Astrocyte (in vitro differentiated cells and primary cell): ENCODE data around the gene LRG1. TPM values are rescaled to one million over a fixed set of nuclear protein-coding genes. Genes with fewer than 3 reads are reported as not detected.
A peak's percentile ranks its signal among the peaks of the same experiment; 100 is the strongest.

ENCODE experiments used
- DNase-seq: peaks from one replicate; pipeline ENCODE4 v3.0.0-alpha.2; 2010; ENCODE audit warnings: low read depth
- FAIRE-seq: peaks from 2 replicates; lab custom pipeline; 2011; peaks lifted over from hg19 to GRCh38; lab: Jason Lieb, UNC
- H2AFZ ChIP-seq: 2 replicates; pipeline ENCODE4 v1.6.0; 2012; ENCODE audit warnings: low read depth, low read length, inconsistent platforms
- H3K27ac ChIP-seq: 2 replicates; pipeline ENCODE4 v1.5.1; 2011; ENCODE audit warnings: low read depth, low read length, inconsistent platforms
- H3K27me3 ChIP-seq: 2 replicates; pipeline ENCODE4 v1.6.0; 2011; ENCODE audit warnings: low read length, inconsistent platforms; ENCODE audit not compliant: insufficient read depth
- H3K36me3 ChIP-seq: 2 replicates; pipeline ENCODE4 v1.5.1; 2011; ENCODE audit warnings: low read length, inconsistent platforms; ENCODE audit not compliant: insufficient read depth
- H3K4me1 ChIP-seq: 2 replicates; pipeline ENCODE4 v1.5.1; 2011; ENCODE audit warnings: low read length, inconsistent platforms; ENCODE audit not compliant: insufficient read depth
- H3K4me2 ChIP-seq: 2 replicates; pipeline ENCODE4 v1.6.0; 2012; ENCODE audit warnings: low read length, inconsistent platforms
- H3K4me3 ChIP-seq: 2 replicates; pipeline ENCODE4 v1.5.1; 2011; ENCODE audit warnings: low read depth, mild to moderate bottlenecking, low read length, inconsistent platforms; ENCODE audit not compliant: insufficient read depth
- H3K79me2 ChIP-seq: 2 replicates; pipeline ENCODE4 v1.6.0; 2012; ENCODE audit warnings: mild to moderate bottlenecking, low read length, inconsistent platforms; ENCODE audit not compliant: insufficient read depth
- H3K9ac ChIP-seq: 2 replicates; pipeline ENCODE4 v1.6.0; 2012; ENCODE audit warnings: mild to moderate bottlenecking, low read length, inconsistent platforms
- H3K9me3 ChIP-seq: 2 replicates; pipeline ENCODE4 v1.5.1; 2012; ENCODE audit warnings: low read depth, mild to moderate bottlenecking, low read length, inconsistent platforms; ENCODE audit not compliant: insufficient read depth
- H4K20me1 ChIP-seq: 2 replicates; pipeline ENCODE4 v1.6.0; 2012; ENCODE audit warnings: low read length, inconsistent platforms; ENCODE audit not compliant: insufficient read depth
- H3K27ac Mint-ChIP-seq: one replicate; pipeline ENCODE4 v1.8.0; 2021; ENCODE audit warnings: mild to moderate bottlenecking, mixed read lengths; ENCODE audit not compliant: unreplicated experiment
- H3K27me3 Mint-ChIP-seq: one replicate; pipeline ENCODE4 v1.8.0; 2021; ENCODE audit warnings: low read depth, mixed read lengths; ENCODE audit not compliant: unreplicated experiment
- H3K36me3 Mint-ChIP-seq: one replicate; pipeline ENCODE4 v1.8.0; 2021; ENCODE audit warnings: low read depth, mixed read lengths; ENCODE audit not compliant: unreplicated experiment
- H3K4me1 Mint-ChIP-seq: one replicate; pipeline ENCODE4 v1.8.0; 2021; ENCODE audit warnings: low read depth, mixed read lengths; ENCODE audit not compliant: unreplicated experiment
- H3K4me3 Mint-ChIP-seq: one replicate; pipeline ENCODE4 v1.8.0; 2021; ENCODE audit warnings: mild to moderate bottlenecking, moderate library complexity, mixed read lengths; ENCODE audit not compliant: unreplicated experiment
- H3K9me3 Mint-ChIP-seq: one replicate; pipeline ENCODE4 v1.8.0; 2021; ENCODE audit warnings: mild to moderate bottlenecking, mixed read lengths; ENCODE audit not compliant: unreplicated experiment
- EZH2 ChIP-seq: IDR thresholded peaks from 2 replicates; pipeline ENCODE4 v1.6.1; 2012; ENCODE audit warnings: mild to moderate bottlenecking, low read length, inconsistent platforms; ENCODE audit not compliant: insufficient read depth
- total RNA-seq: library from RNA; stranded (reverse); gene quantifications from 2 replicates; pipeline ENCODE4 v1.2.1, GENCODE V29; 2021
- TF ChIP-seq, protein P1 (sequence below): IDR thresholded peaks from 2 replicates; pipeline ENCODE4 v1.5.1; 2011; ENCODE audit warnings: low read depth, mild to moderate bottlenecking, inconsistent platforms, low read length, moderate library complexity; ENCODE audit not compliant: insufficient read depth

The LRG1 gene
- total RNA-seq, 1 donor from 2014 or later: 0.14 TPM

DNA sequence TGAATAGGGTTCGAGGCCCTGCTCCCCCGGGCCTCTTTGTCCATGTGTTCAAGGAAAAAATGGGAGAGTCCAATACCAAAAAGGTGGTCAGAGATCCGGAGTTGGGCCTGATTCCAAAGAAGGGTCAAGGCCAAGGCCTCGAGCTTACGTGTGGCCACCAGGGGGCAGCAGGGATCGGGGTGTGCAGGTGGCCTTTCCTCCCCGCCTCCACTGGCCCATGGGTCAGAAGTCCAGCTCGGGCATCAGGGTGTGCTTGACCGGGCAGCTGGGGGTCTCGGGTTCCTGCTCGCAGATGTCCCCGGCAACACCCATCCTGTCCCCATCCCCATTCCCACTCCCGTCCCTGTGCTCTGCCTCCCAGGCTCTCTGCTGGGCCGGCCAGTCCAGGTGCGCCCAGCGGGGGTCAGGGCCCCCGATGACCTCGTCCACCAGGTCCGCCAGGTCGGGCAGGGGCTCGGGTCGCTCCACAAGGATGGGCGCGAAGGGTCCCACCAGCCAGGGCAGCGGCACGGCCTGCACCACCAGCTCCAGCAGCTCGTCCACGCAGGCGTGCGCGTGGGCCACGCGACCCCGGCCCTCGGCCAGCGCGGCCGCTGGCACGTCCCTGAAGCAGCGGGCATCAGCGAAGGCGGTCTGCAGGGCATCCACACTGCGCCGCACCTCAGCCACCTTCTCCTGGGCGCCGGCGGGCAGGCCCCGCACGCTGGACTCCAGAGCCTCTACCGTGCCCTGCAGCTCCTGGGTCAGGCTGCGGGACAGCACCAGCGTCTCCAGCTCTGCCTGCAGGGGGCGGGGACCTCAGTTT is 16.3 kb downstream of the LRG1 start:
- H3K27me3 Mint-ChIP-seq: peaks cover 25% of the 10 kb centered on the region
- DNase-seq (no peak), FAIRE-seq (no peak)
- H3K4me3 ChIP-seq: no peak overlapping the region
- H3K4me2 ChIP-seq: no peak overlapping the region
- no peak overlapping the region for H3K27ac ChIP-seq
- no peaks in the 10 kb centered on the region for H3K79me2 ChIP-seq
- H3K4me3 Mint-ChIP-seq: no peak overlapping the region
- no peaks in the 10 kb centered on the region for H3K4me1 ChIP-seq
- H3K36me3 Mint-ChIP-seq: no peaks in the 10 kb centered on the region
- no peaks in the 10 kb centered on the region for H3K27me3 ChIP-seq
- TF ChIP-seq, protein P1, sequence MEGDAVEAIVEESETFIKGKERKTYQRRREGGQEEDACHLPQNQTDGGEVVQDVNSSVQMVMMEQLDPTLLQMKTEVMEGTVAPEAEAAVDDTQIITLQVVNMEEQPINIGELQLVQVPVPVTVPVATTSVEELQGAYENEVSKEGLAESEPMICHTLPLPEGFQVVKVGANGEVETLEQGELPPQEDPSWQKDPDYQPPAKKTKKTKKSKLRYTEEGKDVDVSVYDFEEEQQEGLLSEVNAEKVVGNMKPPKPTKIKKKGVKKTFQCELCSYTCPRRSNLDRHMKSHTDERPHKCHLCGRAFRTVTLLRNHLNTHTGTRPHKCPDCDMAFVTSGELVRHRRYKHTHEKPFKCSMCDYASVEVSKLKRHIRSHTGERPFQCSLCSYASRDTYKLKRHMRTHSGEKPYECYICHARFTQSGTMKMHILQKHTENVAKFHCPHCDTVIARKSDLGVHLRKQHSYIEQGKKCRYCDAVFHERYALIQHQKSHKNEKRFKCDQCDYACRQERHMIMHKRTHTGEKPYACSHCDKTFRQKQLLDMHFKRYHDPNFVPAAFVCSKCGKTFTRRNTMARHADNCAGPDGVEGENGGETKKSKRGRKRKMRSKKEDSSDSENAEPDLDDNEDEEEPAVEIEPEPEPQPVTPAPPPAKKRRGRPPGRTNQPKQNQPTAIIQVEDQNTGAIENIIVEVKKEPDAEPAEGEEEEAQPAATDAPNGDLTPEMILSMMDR: peak; percentile 41
- TF ChIP-seq EZH2: no peak
- no peaks in the 10 kb centered on the region for H3K36me3 ChIP-seq
- H2AFZ ChIP-seq: no peak overlapping the region
- peaks cover 3% of the 10 kb centered on the region for H3K9me3 Mint-ChIP-seq
- H3K4me1 Mint-ChIP-seq: peaks cover 6% of the 10 kb centered on the region
- no peaks in the 10 kb centered on the region for H3K9me3 ChIP-seq
- H3K27ac Mint-ChIP-seq: no peak overlapping the region
- no peaks in the 10 kb centered on the region for H4K20me1 ChIP-seq
- no peak overlapping the region for H3K9ac ChIP-seq

DNA sequence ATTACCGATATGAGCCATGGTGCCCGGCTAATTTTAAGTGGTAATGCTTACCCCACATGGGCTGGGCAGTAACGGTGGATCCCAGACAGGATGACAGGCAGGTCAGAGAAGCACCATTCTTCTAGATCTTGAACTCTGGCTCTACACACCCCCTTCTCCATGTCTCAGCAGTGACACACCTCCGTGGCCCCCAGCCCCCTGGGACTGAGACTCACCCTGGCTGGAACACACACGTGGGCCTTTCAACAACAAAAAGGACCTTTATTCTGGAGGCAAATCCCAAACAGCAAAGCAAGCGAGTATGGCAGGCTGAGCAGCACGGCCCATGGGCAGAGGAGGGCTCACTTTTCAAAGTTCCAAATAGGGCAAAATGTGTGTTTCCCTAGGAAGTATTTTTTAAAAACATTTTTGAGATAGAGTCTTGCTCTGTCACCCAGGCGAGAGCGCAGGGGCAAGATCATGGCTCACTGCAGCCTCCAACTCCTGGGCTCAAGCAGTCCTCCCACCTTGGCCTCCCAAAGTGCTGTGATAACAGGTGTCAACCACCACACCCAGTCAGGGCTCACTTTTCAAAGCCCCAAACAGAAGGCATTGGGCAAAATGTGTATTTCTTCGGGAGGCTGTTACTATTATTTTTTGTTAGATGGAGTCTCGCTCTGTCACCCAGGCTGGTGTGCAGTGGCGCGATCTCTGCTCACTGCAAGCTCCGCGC is 17.4 kb downstream of the LRG1 start:
- Histone ChIP-seq H3K27me3 (no peaks in the 10 kb centered on the region), H3K4me2 (no peak overlapping the region), H3K9ac (no peak overlapping the region), H2AFZ (no peak overlapping the region), H3K4me3 (no peak overlapping the region), H3K4me1 (no peaks in the 10 kb centered on the region), H3K9me3 (no peaks in the 10 kb centered on the region), H3K79me2 (no peaks in the 10 kb centered on the region), H3K36me3 (no peaks in the 10 kb centered on the region), H3K27ac (no peak overlapping the region), H4K20me1 (no peaks in the 10 kb centered on the region)
- Mint-ChIP-seq H3K4me1 (peaks cover 6% of the 10 kb centered on the region), H3K36me3 (no peaks in the 10 kb centered on the region), H3K4me3 (no peak overlapping the region), H3K9me3 (peaks cover 3% of the 10 kb centered on the region), H3K27ac (no peak overlapping the region), H3K27me3 (peaks cover 23% of the 10 kb centered on the region)
- DNase-seq (no peak), FAIRE-seq (no peak)
- TF ChIP-seq, protein P1: no peak
- no peak for TF ChIP-seq EZH2

DNA sequence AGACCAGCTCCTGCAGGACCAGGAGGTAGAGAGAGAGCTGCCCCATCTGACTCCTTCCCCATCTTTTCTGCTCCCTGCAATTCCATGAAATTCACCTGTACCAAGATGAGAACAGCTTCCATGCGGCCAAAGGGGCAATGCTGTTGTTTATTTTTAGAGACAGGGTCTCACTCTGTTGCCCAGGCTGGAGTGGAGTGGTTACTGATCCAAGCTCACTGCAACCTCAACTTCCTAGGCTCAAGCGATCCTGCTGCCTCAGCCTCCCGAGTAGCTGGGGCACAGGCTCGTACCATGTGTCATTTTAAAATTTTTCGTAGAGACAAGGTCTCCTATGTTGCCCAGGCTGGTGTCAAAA is 18.0 kb downstream of the LRG1 start:
- Histone ChIP-seq H3K9ac (no peak overlapping the region), H4K20me1 (no peaks in the 10 kb centered on the region), H3K4me3 (no peak overlapping the region), H3K27ac (no peak overlapping the region), H3K79me2 (no peaks in the 10 kb centered on the region), H3K4me2 (no peak overlapping the region), H3K27me3 (no peaks in the 10 kb centered on the region), H3K4me1 (no peaks in the 10 kb centered on the region), H3K9me3 (no peaks in the 10 kb centered on the region), H2AFZ (no peak overlapping the region), H3K36me3 (no peaks in the 10 kb centered on the region)
- Mint-ChIP-seq H3K4me1 (peaks cover 6% of the 10 kb centered on the region), H3K4me3 (no peak overlapping the region), H3K27me3 (peaks cover 23% of the 10 kb centered on the region), H3K27ac (no peak overlapping the region), H3K36me3 (no peaks in the 10 kb centered on the region), H3K9me3 (peaks cover 3% of the 10 kb centered on the region)
- DNase-seq (no peak), FAIRE-seq (no peak)
- TF ChIP-seq, protein P1: no peak
- no peak for TF ChIP-seq EZH2
